HG03095 (cell line): Measurements from ENCODE around the gene CCPG1.

Source experiments
- ATAC-seq: cut with Tn5 transposase; IDR thresholded peaks from one replicate; pipeline ENCODE4 v1.9.1; 2021; ENCODE audit warnings: moderate library complexity; ENCODE audit not compliant: unreplicated experiment

The CCPG1 gene

GRCh38 chr15:55383687-55384086 is 24.5 kb downstream of the CCPG1 start:
- ATAC-seq: no peak

- no peak for ATAC-seq
Observed at GRCh38 chr15:55381595-55381994, 26.6 kb downstream of the CCPG1 start.

DNA sequence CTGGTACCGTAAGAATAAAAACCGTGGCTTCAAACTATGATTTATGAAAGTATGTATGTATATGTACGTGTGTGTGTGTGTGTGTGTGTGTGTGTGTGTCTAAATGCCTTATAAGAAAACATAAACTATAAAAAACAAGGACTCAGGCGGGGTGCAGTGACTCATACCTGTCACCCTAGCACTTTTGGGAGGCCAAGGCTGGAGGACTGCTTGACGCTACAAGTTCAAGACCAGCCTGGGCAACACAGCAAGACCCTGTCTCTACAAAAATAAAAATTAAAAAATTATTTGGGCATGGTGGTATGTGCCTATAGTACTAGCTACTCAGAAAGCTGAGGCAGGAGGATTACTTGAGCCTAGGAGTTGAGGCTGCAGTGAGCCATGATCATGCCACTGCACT is 29.1 kb downstream of the CCPG1 start:
- ATAC-seq: no peak

- ATAC-seq: no peak
Observed at GRCh38 chr15:55372701-55373440, 35.3 kb downstream of the CCPG1 start.

GRCh38 chr15:55366981-55367380 is 41.2 kb downstream of the CCPG1 start:
- no peak for ATAC-seq

- ATAC-seq: no peak
Observed at GRCh38 chr15:55362641-55363040, 45.5 kb downstream of the CCPG1 start.

GRCh38 chr15:55361048-55361447 is 47.1 kb downstream of the CCPG1 start:
- no peak for ATAC-seq

DNA sequence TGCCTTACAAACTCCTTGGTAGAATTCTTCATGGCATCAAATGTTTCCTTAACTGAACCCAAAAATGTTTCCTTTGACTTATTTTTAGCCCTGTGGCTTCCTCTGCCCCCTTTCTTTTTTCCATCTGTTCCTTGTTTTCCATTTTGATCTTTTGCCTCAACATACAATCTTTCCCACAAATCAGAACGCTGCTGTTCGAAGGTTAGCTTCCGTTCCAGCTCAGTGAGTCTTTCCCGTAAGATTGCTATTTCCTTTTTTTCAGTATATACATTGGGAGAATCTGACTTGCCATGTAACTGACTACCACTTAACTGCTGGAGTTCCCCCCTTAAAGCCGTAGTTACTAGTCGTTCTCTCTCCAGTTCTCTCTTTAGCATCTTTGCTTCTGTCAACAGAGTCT is 47.9 kb downstream of the CCPG1 start:
- no peak for ATAC-seq

DNA sequence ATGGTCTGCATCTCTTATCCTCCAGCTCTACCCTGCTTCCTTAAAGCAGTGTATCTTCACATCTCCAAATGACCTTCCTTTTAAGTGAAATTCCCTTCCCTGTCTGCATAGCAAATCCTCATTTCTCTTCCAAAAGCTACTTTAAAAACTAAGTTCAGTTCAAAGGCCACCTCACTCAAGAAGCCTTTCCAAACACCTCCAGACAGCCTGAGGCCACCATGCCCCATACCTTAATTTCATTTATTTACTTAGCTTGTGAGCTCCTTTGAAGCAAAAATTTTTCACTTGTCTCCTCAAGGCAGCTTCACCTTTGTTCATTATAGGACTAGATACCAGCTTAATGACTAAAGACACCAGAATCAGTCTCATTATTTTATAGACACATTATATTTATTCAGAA is 49.7 kb downstream of the CCPG1 start:
- no peak for ATAC-seq

- no peak for ATAC-seq
Observed at GRCh38 chr15:55357774-55358173, 50.4 kb downstream of the CCPG1 start.

DNA sequence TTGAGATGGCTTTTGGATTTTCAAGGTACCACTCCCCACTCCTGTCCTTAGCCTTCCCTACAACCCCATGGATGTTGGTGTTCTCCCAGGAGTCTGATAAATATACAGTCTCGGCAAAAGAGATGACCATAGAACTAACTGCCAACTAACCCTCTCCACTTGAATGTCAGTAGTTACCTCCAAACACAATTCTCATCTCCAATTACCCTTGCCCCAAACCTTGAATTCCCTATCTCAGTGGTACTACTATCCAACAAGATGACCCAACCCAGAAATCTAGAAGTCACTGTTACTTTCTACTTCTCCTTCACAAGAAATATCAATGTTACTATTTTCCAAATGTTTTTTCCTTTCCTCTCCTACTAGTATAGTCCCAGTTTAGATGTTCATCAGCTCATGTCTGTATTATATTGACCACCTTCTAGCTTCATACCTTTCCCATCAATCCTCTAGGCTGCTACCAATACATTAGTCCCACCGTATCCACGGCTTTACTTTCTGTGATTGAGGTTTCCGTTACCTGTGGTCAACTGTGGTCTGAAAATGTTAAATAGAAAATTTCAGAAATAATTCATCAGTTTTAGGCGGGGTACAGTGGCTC is 51.1 kb downstream of the CCPG1 start:
- ATAC-seq: no peak

GRCh38 chr15:55353025-55353424 is 55.1 kb downstream of the CCPG1 start:
- ATAC-seq: no peak

DNA sequence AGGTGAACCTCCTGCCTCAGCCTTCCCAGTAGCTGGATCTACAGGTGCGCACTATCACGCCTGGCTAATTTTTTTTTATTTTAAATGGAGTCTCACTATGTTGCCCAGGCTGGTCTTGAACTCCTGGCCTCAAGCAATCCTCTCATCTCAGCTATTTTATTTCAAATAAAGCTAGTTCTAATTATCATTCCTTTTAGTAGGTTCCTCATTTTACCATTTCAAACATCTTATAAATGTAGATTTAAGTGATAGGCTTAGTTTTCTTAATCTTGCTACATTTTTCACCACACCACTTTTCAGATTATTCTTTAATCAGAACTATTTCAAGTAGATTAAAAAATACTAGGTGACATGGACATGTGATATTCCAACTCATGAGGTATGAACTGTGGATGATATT is 58.9 kb downstream of the CCPG1 start:
- ATAC-seq: no peak

DNA sequence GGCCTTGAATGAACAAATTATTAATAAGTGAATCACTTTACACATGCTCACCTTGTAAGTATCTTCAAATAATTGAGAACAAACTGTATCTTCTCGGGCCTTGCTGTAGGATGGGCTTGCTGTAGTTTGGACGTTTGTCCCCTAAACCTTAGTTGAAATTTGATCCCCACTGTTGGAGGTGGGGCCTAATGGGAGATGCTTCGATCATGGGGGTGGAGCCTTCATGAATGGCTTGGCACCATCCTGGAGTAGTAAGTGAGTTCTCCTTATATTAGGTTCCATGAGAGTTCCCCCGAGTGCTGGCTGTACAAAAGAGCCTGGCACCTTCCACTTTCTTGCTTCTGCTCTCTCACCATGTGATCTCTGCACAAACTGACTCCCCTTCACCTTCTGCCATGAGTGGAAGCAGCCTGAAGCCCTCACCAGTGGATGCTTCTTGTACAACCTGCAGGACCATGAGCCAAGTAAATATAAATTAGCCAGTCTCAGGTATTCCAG is 59.8 kb downstream of the CCPG1 start:
- no peak for ATAC-seq

DNA sequence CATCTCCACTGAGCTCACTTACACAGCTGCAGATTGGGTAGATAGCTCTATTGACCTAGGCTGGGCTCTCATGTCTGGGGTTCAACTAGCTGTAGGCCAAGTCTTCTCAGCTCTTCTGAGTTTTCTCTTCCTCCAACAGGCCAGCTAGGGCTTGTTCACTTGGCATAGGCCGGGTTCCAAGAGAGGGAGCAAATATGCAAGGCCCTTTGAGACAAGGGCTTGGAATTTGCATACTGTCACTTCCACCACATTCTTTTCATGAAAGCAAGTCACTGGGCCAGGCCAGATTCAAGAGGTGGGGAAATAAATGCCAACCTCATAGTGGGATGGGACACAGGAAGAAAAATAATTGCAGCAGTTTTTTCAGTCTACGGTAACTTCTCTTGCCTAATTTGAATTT is 64.0 kb downstream of the CCPG1 start:
- ATAC-seq: no peak

- no peak for ATAC-seq
Observed at GRCh38 chr15:55343168-55343567, 65.0 kb downstream of the CCPG1 start.

- no peak for ATAC-seq
Observed at GRCh38 chr15:55337160-55337559, 71.0 kb downstream of the CCPG1 start.

- ATAC-seq: no peak
Observed at GRCh38 chr15:55334997-55335396, 73.2 kb downstream of the CCPG1 start.

DNA sequence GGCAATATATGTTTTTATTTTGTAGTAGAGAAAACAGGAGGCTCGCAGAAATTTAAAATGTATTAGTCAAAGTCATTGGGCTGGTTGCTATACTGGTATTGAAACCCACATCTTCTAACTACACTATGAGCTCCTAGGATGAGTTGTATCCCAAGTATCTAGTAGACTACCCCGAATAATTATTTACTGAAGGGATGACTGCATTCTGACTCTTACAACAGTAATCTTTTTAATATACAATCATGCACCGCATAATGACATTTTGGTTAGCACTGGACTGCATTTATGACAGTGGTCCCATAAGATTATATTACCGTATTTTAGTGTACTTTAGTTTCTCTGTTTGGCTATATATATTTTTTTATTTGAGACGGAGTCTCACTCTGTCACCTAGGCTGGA is 73.8 kb downstream of the CCPG1 start:
- no peak for ATAC-seq

DNA sequence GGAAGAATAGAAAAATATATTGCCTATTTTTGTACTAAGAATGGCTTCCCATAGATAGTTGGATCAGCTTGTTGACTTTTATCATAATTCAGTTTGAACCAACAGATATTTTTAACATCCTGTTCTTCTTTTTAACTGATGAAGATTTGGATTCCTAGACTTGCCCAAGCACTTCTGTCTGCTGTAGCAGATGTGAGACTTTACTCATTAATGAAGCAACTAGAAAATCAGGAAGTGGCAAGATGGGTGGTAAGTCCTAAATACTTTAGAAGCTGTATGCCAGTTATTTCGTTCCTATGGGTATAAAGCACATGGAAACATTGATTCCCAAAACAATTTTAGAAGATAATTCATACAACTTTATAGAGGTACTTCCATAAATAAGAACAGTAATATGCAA is 80.8 kb downstream of the CCPG1 start:
- no peak for ATAC-seq

DNA sequence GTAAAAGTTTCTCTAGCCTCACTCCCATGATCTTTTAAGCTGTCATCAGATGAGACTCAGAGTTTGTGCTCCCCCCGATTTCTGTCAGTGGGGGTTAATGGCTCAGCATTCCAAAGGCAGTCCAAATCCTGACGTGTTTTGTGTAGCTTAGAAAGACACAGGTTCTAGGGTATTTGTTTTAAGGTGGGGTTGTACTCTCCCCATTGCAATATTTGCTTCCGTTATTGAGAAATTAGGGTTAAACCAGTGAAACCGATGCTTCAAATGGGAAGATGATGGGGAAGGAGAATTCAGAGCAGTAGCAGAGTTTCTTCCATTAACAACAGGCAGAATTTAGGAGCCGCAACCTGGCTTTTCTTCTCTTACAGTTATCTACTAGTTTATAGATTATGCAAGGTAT is 85.7 kb downstream of the CCPG1 start:
- no peak for ATAC-seq

GRCh38 chr15:55320963-55321362 is 87.2 kb downstream of the CCPG1 start:
- no peak for ATAC-seq

DNA sequence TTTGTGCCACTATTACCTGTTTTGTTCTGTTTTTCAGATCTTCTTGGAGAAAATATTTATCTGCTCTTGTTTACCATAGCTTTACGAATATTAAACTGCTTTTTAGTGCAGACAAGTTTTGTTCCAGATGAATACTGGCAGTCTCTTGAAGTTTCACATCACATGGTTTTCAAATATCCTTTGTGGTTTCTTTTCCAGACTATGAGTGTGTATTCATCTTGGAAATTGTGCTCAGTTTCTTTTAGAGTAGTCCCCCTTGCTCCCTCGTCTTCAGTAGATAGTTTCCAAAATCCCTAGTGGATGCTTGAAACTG is 88.0 kb downstream of the CCPG1 start:
- no peak for ATAC-seq
